ENCODE data around the gene ADAMTS3. TPM values are rescaled to one million over a fixed set of nuclear protein-coding genes. Genes with fewer than 3 reads are reported as not detected.

ADAMTS3 gene
- total RNA-seq, 4 donors from 2014 or later = 3.8 to 5.3 (median 4.5) TPM

GRCh38 chr4:72525938-72526337 is 43.1 kb downstream of the ADAMTS3 start:
- Histone ChIP-seq H3K27ac (no peak overlapping the region), H3K9me3 (no peaks in the 10 kb centered on the region), H3K36me3 (no peaks in the 10 kb centered on the region), H3K4me3 (replicated peaks in 1 of 3) (no peak overlapping the region), H3K27me3 (no peaks in the 10 kb centered on the region), H3K4me1 (peaks cover 0 to 8% of the 10 kb centered on the region in 2 donors)
- TF ChIP-seq POLR2A (IDR thresholded peaks at IDR 0.05) = no peak
- TF ChIP-seq, protein P1, sequence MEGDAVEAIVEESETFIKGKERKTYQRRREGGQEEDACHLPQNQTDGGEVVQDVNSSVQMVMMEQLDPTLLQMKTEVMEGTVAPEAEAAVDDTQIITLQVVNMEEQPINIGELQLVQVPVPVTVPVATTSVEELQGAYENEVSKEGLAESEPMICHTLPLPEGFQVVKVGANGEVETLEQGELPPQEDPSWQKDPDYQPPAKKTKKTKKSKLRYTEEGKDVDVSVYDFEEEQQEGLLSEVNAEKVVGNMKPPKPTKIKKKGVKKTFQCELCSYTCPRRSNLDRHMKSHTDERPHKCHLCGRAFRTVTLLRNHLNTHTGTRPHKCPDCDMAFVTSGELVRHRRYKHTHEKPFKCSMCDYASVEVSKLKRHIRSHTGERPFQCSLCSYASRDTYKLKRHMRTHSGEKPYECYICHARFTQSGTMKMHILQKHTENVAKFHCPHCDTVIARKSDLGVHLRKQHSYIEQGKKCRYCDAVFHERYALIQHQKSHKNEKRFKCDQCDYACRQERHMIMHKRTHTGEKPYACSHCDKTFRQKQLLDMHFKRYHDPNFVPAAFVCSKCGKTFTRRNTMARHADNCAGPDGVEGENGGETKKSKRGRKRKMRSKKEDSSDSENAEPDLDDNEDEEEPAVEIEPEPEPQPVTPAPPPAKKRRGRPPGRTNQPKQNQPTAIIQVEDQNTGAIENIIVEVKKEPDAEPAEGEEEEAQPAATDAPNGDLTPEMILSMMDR (IDR thresholded peaks at IDR 0.05) = no peak
- intact Hi-C loops (cut with DNase I) = no loop called here
- DNase-seq = peak; percentile 68 to 77
- WGBS, 2 donors = 0 to 17% methylated on average over 2 of the region's 2 CpGs

GRCh38 chr4:72522440-72522839 is 46.6 kb downstream of the ADAMTS3 start:
- Histone ChIP-seq H3K36me3 (no peaks in the 10 kb centered on the region), H3K27ac (no peak overlapping the region), H3K27me3 (no peaks in the 10 kb centered on the region), H3K4me1 (peaks cover 0 to 8% of the 10 kb centered on the region in 2 donors), H3K9me3 (no peaks in the 10 kb centered on the region), H3K4me3 (replicated peaks in 1 of 3) (no peak overlapping the region)
- intact Hi-C loops (cut with DNase I) = no loop called here
- TF ChIP-seq, protein P1 (IDR thresholded peaks at IDR 0.05) = no peak
- no peak for TF ChIP-seq POLR2A (IDR thresholded peaks at IDR 0.05)
- no peak for DNase-seq
- 95% methylated on average over 3 of the region's 3 CpGs for WGBS, 2 donors

DNA sequence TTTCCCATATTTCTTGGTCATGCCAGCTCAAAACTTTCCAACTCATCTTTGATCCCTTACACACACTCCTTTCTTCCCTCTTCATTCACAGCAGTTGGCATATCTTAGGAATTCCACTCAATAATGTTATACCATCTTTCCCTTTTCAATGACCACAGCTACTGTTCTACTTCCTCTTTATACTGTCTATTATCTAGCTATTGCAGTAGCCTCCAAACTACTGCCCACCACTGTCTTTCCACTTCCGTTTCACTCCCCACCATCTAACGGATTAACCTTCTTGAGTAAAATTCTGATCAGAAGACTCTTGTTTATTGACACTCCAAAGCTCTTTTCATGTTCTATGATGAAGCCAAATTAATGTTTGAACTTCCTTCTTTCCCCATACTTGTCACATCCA is 55.8 kb downstream of the ADAMTS3 start:
- intact Hi-C loops (cut with DNase I) = no loop called here
- H3K27me3 ChIP-seq = no peaks in the 10 kb centered on the region
- no peak overlapping the region for H3K4me3 ChIP-seq (replicated peaks in 1 of 3)
- no peaks in the 10 kb centered on the region for H3K9me3 ChIP-seq
- 95 to 97% methylated on average over 2 of the region's 2 CpGs for WGBS, 2 donors
- no peaks in the 10 kb centered on the region for H3K36me3 ChIP-seq
- no peaks in the 10 kb centered on the region for H3K4me1 ChIP-seq
- TF ChIP-seq POLR2A (IDR thresholded peaks at IDR 0.05) = no peak
- TF ChIP-seq, protein P1 (IDR thresholded peaks at IDR 0.05) = no peak
- no peak overlapping the region for H3K27ac ChIP-seq
- no peak for DNase-seq

- Histone ChIP-seq H3K27ac (no peak overlapping the region), H3K4me3 (replicated peaks in 1 of 3) (no peak overlapping the region), H3K27me3 (no peaks in the 10 kb centered on the region), H3K9me3 (no peaks in the 10 kb centered on the region), H3K36me3 (no peaks in the 10 kb centered on the region), H3K4me1 (no peaks in the 10 kb centered on the region)
- no peak for DNase-seq
- intact Hi-C loops (cut with DNase I) = loop anchor here (10.0 kb wide), 1 partner anchor 507 kb away; no protein-coding TSS in a partner anchor
- TF ChIP-seq POLR2A (IDR thresholded peaks at IDR 0.05) = no peak
- TF ChIP-seq, protein P1 (IDR thresholded peaks at IDR 0.05) = no peak
- 93 to 100% methylated on average over 1 of the region's 1 CpG for WGBS, 2 donors
These were observed 61.1 kb downstream of the ADAMTS3 start for GRCh38 chr4:72507860-72508419.

- Histone ChIP-seq H3K36me3 (no peaks in the 10 kb centered on the region), H3K27ac (no peak overlapping the region), H3K27me3 (no peaks in the 10 kb centered on the region), H3K4me1 (no peaks in the 10 kb centered on the region), H3K9me3 (no peaks in the 10 kb centered on the region), H3K4me3 (replicated peaks in 1 of 3) (no peak overlapping the region)
- WGBS, 2 donors = 69 to 71% methylated on average over 2 of the region's 2 CpGs
- TF ChIP-seq, protein P1 (IDR thresholded peaks at IDR 0.05) = no peak
- TF ChIP-seq POLR2A (IDR thresholded peaks at IDR 0.05) = no peak
- intact Hi-C loops (cut with DNase I) = loop anchor here (10.0 kb wide), 1 partner anchor 508 kb away; no protein-coding TSS in a partner anchor
- DNase-seq = no peak
These were observed 61.9 kb downstream of the ADAMTS3 start for GRCh38 chr4:72507167-72507566.

All from thyroid gland (tissue), 4 donors.